Retina (tissue), 1 donor: ENCODE results near the gene PTPN9.
"Not testable (repeated sequence)": the region's sequence is repeated elsewhere in the genome, so short reads cannot be mapped to it uniquely, and the experiment has no call there.

Experiments used
- DNase-seq: peaks from one replicate; pipeline ENCODE4 v3.0.0-alpha.2; 2016

PTPN9 gene

GRCh38 chr15:75578173-75578947 lies 755 bp downstream of the PTPN9 start:
- peak; percentile 72 for DNase-seq

GRCh38 chr15:75577401-75578172 lies 1.5 kb downstream of the PTPN9 start:
- peak; percentile 13 for DNase-seq

- no peak for DNase-seq
Measured at GRCh38 chr15:75573648-75574384, 5.3 kb downstream of the PTPN9 start.

- no peak for DNase-seq
Measured at GRCh38 chr15:75570126-75570845, 8.8 kb downstream of the PTPN9 start.

- no peak for DNase-seq
Measured at GRCh38 chr15:75565062-75565970, 13.8 kb downstream of the PTPN9 start.

GRCh38 chr15:75561888-75562287 lies 17.2 kb downstream of the PTPN9 start:
- DNase-seq: no peak

- DNase-seq: not testable (repeated sequence)
Measured at GRCh38 chr15:75559360-75559759, 19.8 kb downstream of the PTPN9 start.

GRCh38 chr15:75558955-75559354 lies 20.2 kb downstream of the PTPN9 start:
- DNase-seq: not testable (repeated sequence)

- no peak for DNase-seq
Measured at GRCh38 chr15:75554717-75555116, 24.4 kb downstream of the PTPN9 start.

GRCh38 chr15:75553659-75554058 lies 25.5 kb downstream of the PTPN9 start:
- DNase-seq: no peak

GRCh38 chr15:75551091-75551490 lies 28.0 kb downstream of the PTPN9 start:
- no peak for DNase-seq

GRCh38 chr15:75545064-75545463 lies 34.1 kb downstream of the PTPN9 start:
- DNase-seq: no peak

- DNase-seq: no peak
Measured at GRCh38 chr15:75544359-75544758, 34.8 kb downstream of the PTPN9 start.

GRCh38 chr15:75542949-75543545 lies 36.1 kb downstream of the PTPN9 start:
- DNase-seq: not testable (repeated sequence)

- DNase-seq: peak; percentile 16
Measured at GRCh38 chr15:75542386-75542797, 36.7 kb downstream of the PTPN9 start.

GRCh38 chr15:75538376-75538775 lies 40.7 kb downstream of the PTPN9 start:
- no peak for DNase-seq

- no peak for DNase-seq
Measured at GRCh38 chr15:75533945-75534344, 45.2 kb downstream of the PTPN9 start.

- no peak for DNase-seq
Measured at GRCh38 chr15:75532413-75533250, 46.5 kb downstream of the PTPN9 start.

GRCh38 chr15:75531041-75531450 lies 48.1 kb downstream of the PTPN9 start:
- no peak for DNase-seq

GRCh38 chr15:75530169-75530568 lies 48.9 kb downstream of the PTPN9 start:
- no peak for DNase-seq
